SK-N-SH treated with all-trans-retinoic acid at 6 μM for 48 hours (cell line): ENCODE data around the gene PLGRKT.

Experiments used
- ARNTL ChIP-seq: fragments of 450-650 bp; formaldehyde crosslinking; IDR thresholded peaks from 2 replicates; pipeline ENCODE4 v1.5.0; 2020; ENCODE audit warnings: low read depth, mild to moderate bottlenecking, moderate library complexity, borderline replicate concordance
- GLIS3 ChIP-seq: fragments of 250-450 bp; sonication (Bioruptor Pico); IDR thresholded peaks from 2 replicates; pipeline ENCODE4 v1.5.0; 2020; ENCODE audit warnings: mild to moderate bottlenecking, moderate library complexity
- ISL1 ChIP-seq: fragments of 250-450 bp; sonication (Bioruptor Pico); IDR thresholded peaks from 2 replicates; pipeline ENCODE4 v2.1.2; 2022; ENCODE audit warnings: mild to moderate bottlenecking, moderate library complexity
- ZFP3 ChIP-seq: fragments of 250-450 bp; sonication (Bioruptor Pico); IDR thresholded peaks from 2 replicates; pipeline ENCODE4 v1.5.0; 2020; ENCODE audit warnings: mild to moderate bottlenecking, moderate library complexity
- ZNF8 ChIP-seq: fragments of 450-650 bp; formaldehyde crosslinking; IDR thresholded peaks from 2 replicates; pipeline ENCODE4 v1.5.0; 2020; ENCODE audit warnings: mild to moderate bottlenecking, moderate library complexity
- TF ChIP-seq, protein P1 (sequence below): fragments of 250-450 bp; sonication (Bioruptor Pico); IDR thresholded peaks from 2 replicates; pipeline ENCODE4 v1.8.0; 2020; ENCODE audit warnings: mild to moderate bottlenecking, moderate library complexity, borderline replicate concordance
- TF ChIP-seq, protein P2 (sequence below): fragments of 250-450 bp; sonication (Bioruptor Pico); IDR thresholded peaks from 2 replicates; pipeline ENCODE4 v1.5.1; 2021; ENCODE audit warnings: mild to moderate bottlenecking, moderate library complexity

DNA sequence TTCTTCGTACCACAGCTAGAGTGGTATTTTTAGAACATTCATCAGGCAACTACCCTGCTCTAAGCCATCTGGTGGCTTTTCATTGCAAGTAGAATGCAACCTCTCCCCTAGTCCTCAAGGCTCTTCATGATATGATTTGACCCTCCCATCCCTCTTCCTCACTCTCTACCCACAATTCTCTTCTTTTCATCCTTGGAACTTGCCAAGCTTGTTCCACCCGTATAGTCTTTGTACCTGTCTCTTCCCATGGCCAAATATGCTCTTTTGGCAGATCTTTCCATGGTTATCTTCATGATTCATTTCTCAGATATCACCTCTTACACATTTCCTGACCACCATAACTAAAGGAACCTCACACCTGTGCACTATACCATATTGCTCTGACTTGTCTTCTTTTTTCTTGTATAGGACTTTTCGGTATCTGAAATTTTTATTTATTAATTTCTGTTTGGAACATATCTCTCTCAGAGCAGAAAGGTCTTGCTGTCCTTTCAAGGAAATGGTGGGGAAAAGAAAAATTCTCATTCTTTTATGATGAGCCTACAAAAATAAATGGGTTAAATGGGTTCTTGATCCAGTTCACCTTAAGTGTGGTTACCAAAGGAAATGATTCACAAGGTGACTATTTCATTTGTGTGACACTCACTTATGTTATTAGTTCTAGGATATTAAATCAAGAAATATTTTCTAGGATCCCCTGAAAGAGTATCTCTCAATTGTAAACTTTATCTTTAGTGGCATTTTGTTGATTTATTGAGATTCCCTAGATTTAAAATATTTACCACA lies 8.9 kb upstream of the PLGRKT start:
- no peak for TF ChIP-seq ISL1 (CRISPR knock-in tag)
- TF ChIP-seq ZFP3 (CRISPR knock-in tag): no peak
- TF ChIP-seq, protein P1, sequence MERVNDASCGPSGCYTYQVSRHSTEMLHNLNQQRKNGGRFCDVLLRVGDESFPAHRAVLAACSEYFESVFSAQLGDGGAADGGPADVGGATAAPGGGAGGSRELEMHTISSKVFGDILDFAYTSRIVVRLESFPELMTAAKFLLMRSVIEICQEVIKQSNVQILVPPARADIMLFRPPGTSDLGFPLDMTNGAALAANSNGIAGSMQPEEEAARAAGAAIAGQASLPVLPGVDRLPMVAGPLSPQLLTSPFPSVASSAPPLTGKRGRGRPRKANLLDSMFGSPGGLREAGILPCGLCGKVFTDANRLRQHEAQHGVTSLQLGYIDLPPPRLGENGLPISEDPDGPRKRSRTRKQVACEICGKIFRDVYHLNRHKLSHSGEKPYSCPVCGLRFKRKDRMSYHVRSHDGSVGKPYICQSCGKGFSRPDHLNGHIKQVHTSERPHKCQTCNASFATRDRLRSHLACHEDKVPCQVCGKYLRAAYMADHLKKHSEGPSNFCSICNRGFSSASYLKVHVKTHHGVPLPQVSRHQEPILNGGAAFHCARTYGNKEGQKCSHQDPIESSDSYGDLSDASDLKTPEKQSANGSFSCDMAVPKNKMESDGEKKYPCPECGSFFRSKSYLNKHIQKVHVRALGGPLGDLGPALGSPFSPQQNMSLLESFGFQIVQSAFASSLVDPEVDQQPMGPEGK (CRISPR knock-in tag): no peak
- TF ChIP-seq, protein P2, sequence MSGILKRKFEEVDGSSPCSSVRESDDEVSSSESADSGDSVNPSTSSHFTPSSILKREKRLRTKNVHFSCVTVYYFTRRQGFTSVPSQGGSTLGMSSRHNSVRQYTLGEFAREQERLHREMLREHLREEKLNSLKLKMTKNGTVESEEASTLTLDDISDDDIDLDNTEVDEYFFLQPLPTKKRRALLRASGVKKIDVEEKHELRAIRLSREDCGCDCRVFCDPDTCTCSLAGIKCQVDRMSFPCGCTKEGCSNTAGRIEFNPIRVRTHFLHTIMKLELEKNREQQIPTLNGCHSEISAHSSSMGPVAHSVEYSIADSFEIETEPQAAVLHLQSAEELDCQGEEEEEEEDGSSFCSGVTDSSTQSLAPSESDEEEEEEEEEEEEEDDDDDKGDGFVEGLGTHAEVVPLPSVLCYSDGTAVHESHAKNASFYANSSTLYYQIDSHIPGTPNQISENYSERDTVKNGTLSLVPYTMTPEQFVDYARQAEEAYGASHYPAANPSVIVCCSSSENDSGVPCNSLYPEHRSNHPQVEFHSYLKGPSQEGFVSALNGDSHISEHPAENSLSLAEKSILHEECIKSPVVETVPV (CRISPR knock-in tag): no peak
- TF ChIP-seq GLIS3: no peak
- no peak for TF ChIP-seq ARNTL (CRISPR knock-in tag)
- no peak for TF ChIP-seq ZNF8
